NCI-H510A treated with DMSO at 0.1 percent for 48 hours (cell line): ENCODE data around the gene NR1D1.

Source experiments
- DNase-seq: peaks from one replicate; lab custom pipeline; 2025; lab: John Stamatoyannopoulos, UW

Gene NR1D1

GRCh38 chr17:40075201-40075941, 25.0 kb downstream of the NR1D1 start:
- DNase-seq: peak; percentile 55

- peak; percentile 46 for DNase-seq
Measured at GRCh38 chr17:40074871-40075200, 25.6 kb downstream of the NR1D1 start.

GRCh38 chr17:40074175-40074512, 26.2 kb downstream of the NR1D1 start:
- DNase-seq: no peak

- no peak for DNase-seq
Measured at GRCh38 chr17:40073454-40074174, 26.8 kb downstream of the NR1D1 start.

- no peak for DNase-seq
Measured at GRCh38 chr17:40072735-40073346, 27.5 kb downstream of the NR1D1 start.

- peak; percentile 89 for DNase-seq
Measured at GRCh38 chr17:40072040-40072734, 28.2 kb downstream of the NR1D1 start.

GRCh38 chr17:40071313-40072039, 28.9 kb downstream of the NR1D1 start:
- peak; percentile 47 for DNase-seq

GRCh38 chr17:40070709-40071312, 29.6 kb downstream of the NR1D1 start:
- DNase-seq: no peak

- peak; percentile 75 for DNase-seq
Measured at GRCh38 chr17:40069751-40070708, 30.4 kb downstream of the NR1D1 start.

GRCh38 chr17:40068917-40069750, 31.3 kb downstream of the NR1D1 start:
- peak; percentile 75 for DNase-seq

- no peak for DNase-seq
Measured at GRCh38 chr17:40068584-40068916, 31.8 kb downstream of the NR1D1 start.

GRCh38 chr17:40068129-40068581, 32.2 kb downstream of the NR1D1 start:
- no peak for DNase-seq

GRCh38 chr17:40067710-40068109, 32.7 kb downstream of the NR1D1 start:
- DNase-seq: no peak

GRCh38 chr17:40065769-40066510, 34.4 kb downstream of the NR1D1 start:
- no peak for DNase-seq

- no peak for DNase-seq
Measured at GRCh38 chr17:40064971-40065768, 35.2 kb downstream of the NR1D1 start.

GRCh38 chr17:40063901-40064531, 36.4 kb downstream of the NR1D1 start:
- DNase-seq: no peak

- DNase-seq: no peak
Measured at GRCh38 chr17:40063187-40063771, 37.1 kb downstream of the NR1D1 start.
